Left ventricle myocardium inferior (tissue), 1 donor: ENCODE results near the gene MVB12B. TPM values are rescaled to one million over a fixed set of nuclear protein-coding genes. Genes with fewer than 3 reads are reported as not detected.

ENCODE experiments used
- DNase-seq: peaks from one replicate; pipeline ENCODE4 v3.0.0-alpha.2; 2020
- H3K27ac ChIP-seq: fragments of 200-600 bp; replicated peaks from 2 replicates; pipeline ENCODE4 v1.8.0; 2021
- H3K27me3 ChIP-seq: fragments of 200-600 bp; 2 replicates; pipeline ENCODE4 v1.8.0; 2021; ENCODE audit warnings: low read depth
- H3K36me3 ChIP-seq: fragments of 200-600 bp; 2 replicates; pipeline ENCODE4 v1.8.0; 2021
- H3K4me1 ChIP-seq: fragments of 200-600 bp; 2 replicates; pipeline ENCODE4 v1.8.0; 2021
- H3K4me3 ChIP-seq: fragments of 200-600 bp; 2 replicates; pipeline ENCODE4 v1.8.0; 2021; ENCODE audit warnings: mild to moderate bottlenecking, moderate library complexity
- H3K9me3 ChIP-seq: fragments of 200-600 bp; replicated peaks from 2 replicates; pipeline ENCODE4 v1.8.0; 2021
- intact Hi-C: fragments of 100-400 bp; cut with micrococcal nuclease; formaldehyde crosslinking; loops from one replicate; pipeline ENCODE4 v1.11.0; 2022
- total RNA-seq: library from RNA; stranded (reverse); fragmentation: NEBNext Ultra II Directional; extraction: Animal tissue kit (Norgen Biotek cat#: 25700); gene quantifications from one replicate; pipeline ENCODE4 v1.2.1, GENCODE V29; 2021
- TF ChIP-seq, protein P1 (sequence below): fragments of 200-600 bp; IDR thresholded peaks from 2 replicates; pipeline ENCODE4 v1.8.0; 2021; ENCODE audit warnings: antibody characterized with exemption, mild to moderate bottlenecking, borderline replicate concordance
- donor health status: DM: no; HTN: yes; CAD: no; lungs with severe emphysema.

MVB12B gene
- total RNA-seq, 1 donor from 2014 or later = 11.2 TPM

DNA sequence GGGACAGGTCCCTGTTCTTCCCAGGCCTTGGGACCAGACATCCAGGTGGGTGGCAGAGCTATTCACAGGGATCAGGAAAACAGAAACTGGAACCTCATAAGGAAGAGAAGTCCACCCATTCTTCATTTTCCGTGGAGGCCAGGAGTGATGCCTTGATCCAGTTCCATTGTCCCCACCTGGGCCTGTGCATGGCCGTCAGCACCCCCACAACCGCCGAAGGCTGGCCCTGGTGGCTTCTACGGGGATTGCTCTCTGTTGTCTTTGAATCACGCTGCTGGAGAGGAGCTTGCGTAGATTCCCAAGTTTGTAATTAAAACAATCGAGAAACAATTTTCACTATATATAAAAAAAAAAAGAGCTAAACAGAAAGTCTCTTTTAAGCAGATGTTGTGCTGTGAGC, 134.4 kb downstream of the MVB12B start:
- TF ChIP-seq, protein P1, sequence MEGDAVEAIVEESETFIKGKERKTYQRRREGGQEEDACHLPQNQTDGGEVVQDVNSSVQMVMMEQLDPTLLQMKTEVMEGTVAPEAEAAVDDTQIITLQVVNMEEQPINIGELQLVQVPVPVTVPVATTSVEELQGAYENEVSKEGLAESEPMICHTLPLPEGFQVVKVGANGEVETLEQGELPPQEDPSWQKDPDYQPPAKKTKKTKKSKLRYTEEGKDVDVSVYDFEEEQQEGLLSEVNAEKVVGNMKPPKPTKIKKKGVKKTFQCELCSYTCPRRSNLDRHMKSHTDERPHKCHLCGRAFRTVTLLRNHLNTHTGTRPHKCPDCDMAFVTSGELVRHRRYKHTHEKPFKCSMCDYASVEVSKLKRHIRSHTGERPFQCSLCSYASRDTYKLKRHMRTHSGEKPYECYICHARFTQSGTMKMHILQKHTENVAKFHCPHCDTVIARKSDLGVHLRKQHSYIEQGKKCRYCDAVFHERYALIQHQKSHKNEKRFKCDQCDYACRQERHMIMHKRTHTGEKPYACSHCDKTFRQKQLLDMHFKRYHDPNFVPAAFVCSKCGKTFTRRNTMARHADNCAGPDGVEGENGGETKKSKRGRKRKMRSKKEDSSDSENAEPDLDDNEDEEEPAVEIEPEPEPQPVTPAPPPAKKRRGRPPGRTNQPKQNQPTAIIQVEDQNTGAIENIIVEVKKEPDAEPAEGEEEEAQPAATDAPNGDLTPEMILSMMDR = no peak
- Histone ChIP-seq H3K27ac (no peak overlapping the region), H3K27me3 (no peaks in the 10 kb centered on the region), H3K4me3 (no peak overlapping the region), H3K36me3 (no peaks in the 10 kb centered on the region), H3K4me1 (peaks cover 12% of the 10 kb centered on the region), H3K9me3 (no peaks in the 10 kb centered on the region)
- DNase-seq = no peak
- intact Hi-C loops = no loop called here

DNA sequence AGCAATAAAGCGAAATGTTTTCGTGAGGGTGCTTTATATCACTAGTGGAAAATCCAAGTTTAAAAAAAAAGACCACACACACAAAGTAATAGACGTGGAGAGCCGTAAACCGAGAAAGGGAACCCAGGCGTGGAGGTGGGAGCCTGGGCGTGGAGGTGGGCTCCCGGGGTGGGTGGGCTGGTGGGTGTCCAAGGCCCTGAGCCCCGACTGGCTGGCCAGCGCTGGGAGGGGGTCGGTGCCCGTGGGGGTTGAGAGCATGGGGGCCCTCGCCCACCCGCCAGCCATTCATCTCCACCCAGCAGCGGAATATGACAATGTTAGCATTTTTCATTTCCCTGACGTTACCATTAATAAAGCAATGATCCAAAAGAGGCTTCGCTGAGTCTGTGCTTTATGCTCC, 135.0 kb downstream of the MVB12B start:
- no peak overlapping the region for H3K27ac ChIP-seq
- no peaks in the 10 kb centered on the region for H3K27me3 ChIP-seq
- no peak overlapping the region for H3K4me3 ChIP-seq
- DNase-seq = no peak
- no peaks in the 10 kb centered on the region for H3K9me3 ChIP-seq
- peaks cover 6% of the 10 kb centered on the region for H3K4me1 ChIP-seq
- intact Hi-C loops = no loop called here
- H3K36me3 ChIP-seq = no peaks in the 10 kb centered on the region
- TF ChIP-seq, protein P1 = no peak

DNA sequence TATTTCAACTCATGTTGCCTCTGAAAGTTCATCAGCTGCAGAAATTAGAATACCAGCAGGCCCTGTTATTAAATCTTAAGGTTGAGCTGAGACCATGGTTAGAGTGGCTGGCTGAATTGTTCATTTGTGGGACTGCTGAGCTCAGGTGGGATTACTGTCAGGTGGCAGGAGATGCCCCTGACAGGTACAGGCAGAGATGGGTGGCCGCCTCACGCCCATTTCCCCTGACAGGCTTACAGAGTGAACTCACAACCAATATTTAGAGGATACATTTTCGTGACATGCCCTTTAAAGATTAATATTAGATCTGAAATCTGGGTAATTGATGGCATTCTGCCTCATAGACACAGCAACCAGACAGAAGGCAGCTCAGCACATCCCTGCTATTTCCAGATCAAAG, 136.0 kb downstream of the MVB12B start:
- DNase-seq = no peak
- Histone ChIP-seq H3K9me3 (no peaks in the 10 kb centered on the region), H3K4me1 (peaks cover 1% of the 10 kb centered on the region), H3K36me3 (no peaks in the 10 kb centered on the region), H3K27ac (no peak overlapping the region), H3K27me3 (no peaks in the 10 kb centered on the region), H3K4me3 (no peak overlapping the region)
- TF ChIP-seq, protein P1 = no peak
- intact Hi-C loops = no loop called here

DNA sequence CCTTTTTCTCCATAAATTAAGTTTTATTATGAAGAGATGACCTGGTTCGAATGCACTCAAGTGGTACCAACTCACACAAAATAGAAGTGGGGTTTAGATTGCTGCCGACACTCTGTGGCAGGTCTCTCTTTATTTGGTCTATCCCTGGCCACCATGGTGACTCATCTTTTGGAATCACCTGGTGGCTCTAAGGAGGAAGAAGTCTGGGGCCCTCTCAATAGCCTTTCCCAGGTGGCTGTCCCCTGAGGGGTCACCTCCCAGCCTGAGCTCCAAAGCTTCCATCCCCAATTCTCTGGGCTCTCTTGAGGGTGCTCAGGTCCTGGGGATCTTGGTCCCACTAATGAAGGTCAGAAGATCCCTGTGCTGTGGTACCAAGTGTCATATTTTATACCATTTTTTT, 136.8 kb downstream of the MVB12B start:
- no peaks in the 10 kb centered on the region for H3K27me3 ChIP-seq
- H3K36me3 ChIP-seq = no peaks in the 10 kb centered on the region
- TF ChIP-seq, protein P1 = no peak
- H3K27ac ChIP-seq = no peak overlapping the region
- no peak overlapping the region for H3K4me3 ChIP-seq
- DNase-seq = no peak
- no peaks in the 10 kb centered on the region for H3K9me3 ChIP-seq
- peaks cover 4% of the 10 kb centered on the region for H3K4me1 ChIP-seq
- intact Hi-C loops = no loop called here

DNA sequence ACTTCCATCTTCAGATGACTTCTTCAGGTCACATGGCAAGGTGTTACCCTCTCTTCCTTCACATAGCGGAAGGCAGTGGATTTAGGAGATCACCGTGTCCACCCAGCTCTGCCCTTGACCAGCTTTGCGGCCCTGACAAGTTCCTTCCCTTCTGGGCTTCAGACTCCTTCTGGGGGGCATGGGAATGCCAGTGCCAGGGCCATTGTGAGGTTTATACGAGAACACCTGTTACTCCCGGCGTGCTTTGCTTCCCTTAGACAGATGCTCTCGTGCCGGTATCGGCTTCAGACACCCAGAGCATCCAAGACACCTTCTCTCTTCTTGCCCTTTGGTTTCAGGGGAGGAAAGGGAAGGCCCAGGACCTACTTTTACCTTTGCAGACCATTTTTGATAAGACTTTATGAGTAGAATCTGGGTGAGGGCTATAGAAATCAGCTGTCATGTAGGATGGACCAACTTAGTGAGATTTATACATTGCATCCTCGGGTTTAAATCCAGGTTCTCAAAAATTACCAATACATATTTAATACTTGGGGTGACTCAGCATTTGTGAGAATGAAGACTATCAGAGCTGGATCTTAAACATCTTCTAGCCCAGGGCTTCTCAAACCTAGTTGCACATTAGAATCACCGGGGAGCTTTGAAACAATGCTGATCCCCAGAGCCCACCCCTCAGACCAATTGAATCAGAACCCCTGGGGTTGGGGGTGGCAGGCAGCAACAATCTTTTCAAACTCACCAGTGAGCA, 138.2 kb downstream of the MVB12B start:
- DNase-seq = no peak

More for the DNA sequence above, 138.2 kb downstream of the MVB12B start:
- intact Hi-C loops = no loop called here
- H3K4me1 ChIP-seq = peaks cover 4% of the 10 kb centered on the region
- TF ChIP-seq, protein P1 = no peak
- H3K4me3 ChIP-seq = no peak overlapping the region
- H3K36me3 ChIP-seq = peaks cover 5% of the 10 kb centered on the region
- no peaks in the 10 kb centered on the region for H3K27me3 ChIP-seq
- no peaks in the 10 kb centered on the region for H3K9me3 ChIP-seq
- H3K27ac ChIP-seq = no peak overlapping the region
